HEK293 (cell line): ENCODE measurements around the gene SLC44A1.

Experiments used
- ZFP41 ChIP-seq: fragments of 450-650 bp; formaldehyde crosslinking; IDR thresholded peaks from 2 replicates; pipeline ENCODE4 v1.5.1; 2016; ENCODE audit warnings: missing biosample characterization, missing genetic modification characterization, borderline replicate concordance
- ZNF146 ChIP-seq: fragments of 450-650 bp; formaldehyde crosslinking; IDR thresholded peaks from 2 replicates; pipeline ENCODE4 v1.5.1; 2016; ENCODE audit warnings: missing biosample characterization, missing genetic modification characterization
- ZNF274 ChIP-seq, 2 experiments: fragments of 200-500 bp in 1 of 2; fragments of 450-650 bp in 1 of 2; sonication (Bioruptor generic) in 1 of 2; formaldehyde crosslinking in 1 of 2; IDR thresholded peaks; 2 replicates each; pipeline versions ENCODE4 v1.5.1 to v1.6.1; 2014 to 2016; ENCODE audit warnings: borderline replicate concordance in 1 of 2, inconsistent platforms in 1 of 2, low read length in 1 of 2, missing biosample characterization in 1 of 2, missing genetic modification characterization in 1 of 2
- ZNF488 ChIP-seq: fragments of 450-650 bp; formaldehyde crosslinking; IDR thresholded peaks from 2 replicates; pipeline ENCODE4 v1.5.1; 2016; ENCODE audit warnings: missing biosample characterization, missing genetic modification characterization

- no peak for TF ChIP-seq ZNF146 (tag by site-specific recombination)
- TF ChIP-seq ZFP41 (tag by site-specific recombination) = no peak
- TF ChIP-seq ZNF488 (tag by site-specific recombination) = no peak
- no peak for TF ChIP-seq ZNF274 (IDR thresholded peaks at IDR 0.05; ENCODE audit: low read length)
- TF ChIP-seq ZNF274 (tag by site-specific recombination; IDR thresholded peaks at IDR 0.05; ENCODE audit: borderline replicate concordance) = no peak
Observed at GRCh38 chr9:105296877-105297287, 52.4 kb downstream of the SLC44A1 start.
